ENCODE data around the gene PIP5K1C.

Gene PIP5K1C

DNA sequence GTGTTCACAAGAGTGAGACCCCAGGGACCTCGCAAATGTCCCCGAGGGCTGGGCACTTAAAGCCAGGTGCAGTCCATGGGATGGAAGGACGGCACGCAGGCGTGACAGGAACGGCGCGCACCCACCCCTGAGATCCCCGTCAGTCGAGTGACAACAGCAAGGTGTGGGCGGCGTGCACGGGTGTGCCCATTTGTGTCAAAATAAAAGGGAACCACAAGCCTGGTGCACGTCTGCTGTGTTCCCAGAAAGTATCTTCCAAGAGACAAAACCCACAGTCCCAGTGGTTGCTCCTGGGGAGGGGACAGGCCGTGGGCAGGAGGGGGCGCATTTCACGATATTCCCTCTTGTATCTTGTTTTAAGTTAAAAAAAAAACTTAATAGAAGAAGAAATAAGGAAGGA, 58.0 kb downstream of the PIP5K1C start:
- H3K4me3 ChIP-seq (ENCODE audit: low read length) = no peak overlapping the region
- DNase-seq (ENCODE audit: low read depth) = no peak
- TF ChIP-seq, protein P1, sequence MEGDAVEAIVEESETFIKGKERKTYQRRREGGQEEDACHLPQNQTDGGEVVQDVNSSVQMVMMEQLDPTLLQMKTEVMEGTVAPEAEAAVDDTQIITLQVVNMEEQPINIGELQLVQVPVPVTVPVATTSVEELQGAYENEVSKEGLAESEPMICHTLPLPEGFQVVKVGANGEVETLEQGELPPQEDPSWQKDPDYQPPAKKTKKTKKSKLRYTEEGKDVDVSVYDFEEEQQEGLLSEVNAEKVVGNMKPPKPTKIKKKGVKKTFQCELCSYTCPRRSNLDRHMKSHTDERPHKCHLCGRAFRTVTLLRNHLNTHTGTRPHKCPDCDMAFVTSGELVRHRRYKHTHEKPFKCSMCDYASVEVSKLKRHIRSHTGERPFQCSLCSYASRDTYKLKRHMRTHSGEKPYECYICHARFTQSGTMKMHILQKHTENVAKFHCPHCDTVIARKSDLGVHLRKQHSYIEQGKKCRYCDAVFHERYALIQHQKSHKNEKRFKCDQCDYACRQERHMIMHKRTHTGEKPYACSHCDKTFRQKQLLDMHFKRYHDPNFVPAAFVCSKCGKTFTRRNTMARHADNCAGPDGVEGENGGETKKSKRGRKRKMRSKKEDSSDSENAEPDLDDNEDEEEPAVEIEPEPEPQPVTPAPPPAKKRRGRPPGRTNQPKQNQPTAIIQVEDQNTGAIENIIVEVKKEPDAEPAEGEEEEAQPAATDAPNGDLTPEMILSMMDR (conservative IDR thresholded peaks at IDR 0.05; ENCODE audit: low read depth, low read length) = no peak

DNA sequence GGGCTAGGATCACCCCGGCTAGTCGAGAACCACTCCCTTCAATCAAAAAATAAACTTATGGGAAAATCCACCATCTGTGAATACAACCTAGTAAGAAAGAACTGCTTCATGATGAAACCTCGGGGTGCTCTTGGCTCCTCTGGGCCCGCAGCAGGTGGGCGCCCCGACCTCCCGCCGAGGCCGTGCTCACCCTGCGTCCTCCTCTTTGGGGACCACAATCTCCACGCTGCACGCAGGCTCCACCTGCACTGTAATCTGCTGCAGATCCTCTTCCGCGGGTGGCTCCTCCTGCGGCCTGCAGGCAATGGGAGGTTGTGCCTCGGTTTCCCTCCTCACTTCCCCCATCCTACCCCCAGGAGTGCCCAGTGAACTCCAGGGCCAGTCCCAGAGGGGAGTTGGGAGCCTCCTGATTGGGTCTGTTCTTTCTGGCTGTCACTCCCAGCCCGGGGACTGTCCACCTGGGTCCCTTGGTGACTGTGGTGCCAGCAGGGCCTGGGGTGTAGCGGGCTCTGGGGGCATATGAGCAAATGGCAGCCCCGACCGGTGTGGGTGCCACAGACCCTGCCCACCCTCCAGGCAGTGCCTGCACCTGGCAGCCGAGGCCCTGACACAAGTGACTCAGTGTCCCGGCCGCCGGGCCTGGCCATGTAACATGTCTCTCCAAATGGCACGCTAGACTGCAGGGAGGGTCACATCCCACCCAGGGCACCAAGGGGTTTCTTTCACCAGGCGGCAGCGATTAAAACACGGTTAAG, 58.6 kb downstream of the PIP5K1C start:
- H3K4me3 ChIP-seq (ENCODE audit: low read length) = no peak overlapping the region
- DNase-seq (ENCODE audit: low read depth) = no peak
- TF ChIP-seq, protein P1 (conservative IDR thresholded peaks at IDR 0.05; ENCODE audit: low read depth, low read length) = no peak

DNA sequence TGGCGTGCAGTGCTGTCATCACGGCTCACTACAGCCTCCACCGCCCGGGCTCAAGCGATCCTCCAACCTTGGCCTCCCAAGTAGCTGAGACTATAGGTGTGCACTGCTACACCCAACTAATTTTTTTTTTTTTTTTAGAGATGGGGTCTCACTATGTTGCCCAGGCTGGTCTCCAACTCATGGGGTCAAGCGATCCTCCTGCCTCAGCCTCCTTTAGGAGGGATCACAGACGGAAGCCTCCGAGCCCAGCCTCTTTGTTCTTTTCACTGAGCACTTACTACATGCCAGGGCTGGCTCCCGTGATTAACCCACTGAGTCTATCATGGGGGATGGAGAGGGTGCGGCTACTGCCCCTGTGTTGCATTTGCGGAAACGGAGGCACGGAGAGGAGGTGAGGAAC, 60.8 kb downstream of the PIP5K1C start:
- TF ChIP-seq, protein P1 (conservative IDR thresholded peaks at IDR 0.05; ENCODE audit: low read depth, low read length) = no peak
- no peak for DNase-seq (ENCODE audit: low read depth)
- H3K4me3 ChIP-seq (ENCODE audit: low read length) = no peak overlapping the region

DNA sequence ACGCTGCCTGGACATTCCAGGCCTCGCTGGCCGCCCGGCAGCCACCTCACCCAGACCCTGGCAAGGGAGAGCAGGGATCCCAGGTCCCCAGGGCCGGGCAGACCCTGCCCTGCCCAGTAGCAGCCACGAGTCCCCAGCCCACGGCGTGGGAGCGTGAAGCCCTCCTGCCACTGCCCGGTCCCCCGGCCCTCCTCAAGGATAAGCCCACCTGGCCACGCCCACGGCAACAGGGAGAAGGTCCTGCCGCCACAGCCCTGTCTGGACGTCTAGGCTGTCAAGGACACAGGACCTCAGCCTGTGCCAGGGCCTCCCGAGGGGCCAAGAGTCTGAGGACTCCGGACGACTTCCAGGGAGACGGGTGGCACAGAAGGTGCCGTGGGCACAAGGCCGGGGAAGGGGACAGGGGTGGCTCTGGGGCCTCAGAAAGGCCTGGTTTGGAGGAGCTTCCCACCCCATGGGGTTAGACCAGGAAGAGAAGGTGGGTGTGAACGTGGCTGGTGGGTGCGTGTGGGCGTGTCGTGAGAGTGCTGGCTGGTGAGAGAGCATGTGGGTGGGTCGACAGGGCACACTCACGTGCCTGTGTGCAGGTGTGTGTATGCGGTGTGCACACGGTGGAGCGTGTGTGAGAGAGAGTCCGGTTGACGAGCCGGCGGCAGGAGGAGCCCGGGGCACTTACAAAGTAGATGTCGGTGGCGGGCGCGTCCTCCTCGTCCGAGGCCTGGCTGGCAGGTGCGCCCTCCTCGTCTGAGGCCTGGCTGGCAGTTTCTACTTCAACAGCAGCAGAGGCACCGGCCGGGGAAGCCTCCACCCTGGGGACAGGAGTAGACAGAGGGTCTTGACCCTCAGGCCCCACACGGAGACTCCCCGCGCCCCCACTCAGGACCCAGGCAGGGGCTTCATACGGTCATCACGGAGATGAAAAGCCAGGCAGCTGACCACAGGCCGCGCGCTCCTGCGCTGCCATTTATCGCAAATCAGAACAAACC, 61.8 kb downstream of the PIP5K1C start:
- TF ChIP-seq, protein P1 (conservative IDR thresholded peaks at IDR 0.05; ENCODE audit: low read depth, low read length) = no peak
- DNase-seq (ENCODE audit: low read depth) = no peak
- no peak overlapping the region for H3K4me3 ChIP-seq (ENCODE audit: low read length)

DNA sequence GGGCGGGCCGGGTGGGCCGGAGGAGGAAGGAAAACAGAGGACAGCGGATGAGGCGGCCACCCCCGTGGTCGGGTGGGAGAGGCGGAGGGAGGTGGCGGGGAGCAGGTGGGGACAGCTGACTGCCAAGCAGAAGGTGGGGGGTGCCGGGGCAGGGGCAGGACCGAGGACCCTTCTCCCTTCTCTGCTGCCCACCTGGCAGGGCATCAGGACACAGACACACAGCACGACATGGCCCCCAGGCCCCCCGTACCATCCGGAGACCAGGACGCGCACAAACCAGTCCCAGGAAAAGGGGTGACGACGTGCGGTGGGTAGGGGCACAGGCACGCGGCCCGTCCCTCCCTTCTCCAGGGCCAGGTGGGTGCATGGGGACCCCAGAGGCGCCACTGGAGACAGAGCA, 62.6 kb downstream of the PIP5K1C start:
- TF ChIP-seq, protein P1 (conservative IDR thresholded peaks at IDR 0.05; ENCODE audit: low read depth, low read length) = no peak
- no peak for DNase-seq (ENCODE audit: low read depth)
- H3K4me3 ChIP-seq (ENCODE audit: low read length) = no peak overlapping the region

DNA sequence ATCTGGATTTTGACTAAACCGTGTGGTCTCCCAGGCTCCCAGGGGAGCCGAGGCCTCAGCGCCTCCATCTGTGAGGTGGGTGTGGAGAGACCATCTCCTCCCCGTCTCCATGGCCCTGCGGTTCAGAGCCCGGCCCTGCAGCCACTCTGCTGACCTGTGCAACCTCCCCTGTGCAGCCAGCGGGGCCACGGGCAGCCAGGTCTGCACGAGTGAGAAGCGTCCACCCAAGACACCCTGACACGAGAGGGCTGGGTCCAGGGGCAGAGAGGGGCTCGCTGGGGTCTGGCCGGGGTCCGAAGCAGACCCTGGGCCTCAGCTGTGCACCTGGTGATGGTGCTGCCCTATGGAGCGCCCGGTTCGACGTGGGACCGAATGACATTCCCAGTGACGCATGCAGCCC, 63.3 kb downstream of the PIP5K1C start:
- H3K4me3 ChIP-seq (ENCODE audit: low read length) = no peak overlapping the region
- TF ChIP-seq, protein P1 (conservative IDR thresholded peaks at IDR 0.05; ENCODE audit: low read depth, low read length) = no peak
- DNase-seq (ENCODE audit: low read depth) = no peak

Data from retinal pigment epithelial cell (primary cell).